ENCODE results near the gene DMBT1.
"Not testable (repeated sequence)": the region's sequence is repeated elsewhere in the genome, so short reads cannot be mapped to it uniquely, and the experiment has no call there.

The DMBT1 gene

GRCh38 chr10:122588381-122588780 is 27.8 kb downstream of the DMBT1 start:
- no peak for DNase-seq

DNA sequence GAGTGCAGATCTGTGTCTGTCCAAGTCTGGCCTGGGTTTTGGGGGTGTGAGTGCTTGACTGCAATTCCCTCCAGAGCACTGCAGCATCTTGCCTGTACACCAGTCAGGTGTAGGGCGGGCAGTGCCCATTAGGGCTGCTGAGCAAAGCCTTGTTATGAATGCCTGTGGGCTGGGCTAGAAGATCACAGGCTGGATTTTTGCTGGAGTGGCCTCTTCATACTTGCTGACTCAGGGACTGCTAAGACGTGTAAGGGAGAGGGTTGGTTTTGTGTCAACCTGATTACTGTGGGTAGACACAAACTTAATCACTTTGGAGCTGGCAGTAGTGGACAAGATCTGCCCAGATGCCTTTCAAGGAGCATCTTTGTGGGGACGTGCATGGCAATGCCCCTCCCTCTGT is 29.6 kb downstream of the DMBT1 start:
- DNase-seq = no peak

- DNase-seq = no peak
Observed at GRCh38 chr10:122591736-122592135, 31.2 kb downstream of the DMBT1 start.

- no peak for DNase-seq
Observed at GRCh38 chr10:122592161-122592560, 31.6 kb downstream of the DMBT1 start.

DNA sequence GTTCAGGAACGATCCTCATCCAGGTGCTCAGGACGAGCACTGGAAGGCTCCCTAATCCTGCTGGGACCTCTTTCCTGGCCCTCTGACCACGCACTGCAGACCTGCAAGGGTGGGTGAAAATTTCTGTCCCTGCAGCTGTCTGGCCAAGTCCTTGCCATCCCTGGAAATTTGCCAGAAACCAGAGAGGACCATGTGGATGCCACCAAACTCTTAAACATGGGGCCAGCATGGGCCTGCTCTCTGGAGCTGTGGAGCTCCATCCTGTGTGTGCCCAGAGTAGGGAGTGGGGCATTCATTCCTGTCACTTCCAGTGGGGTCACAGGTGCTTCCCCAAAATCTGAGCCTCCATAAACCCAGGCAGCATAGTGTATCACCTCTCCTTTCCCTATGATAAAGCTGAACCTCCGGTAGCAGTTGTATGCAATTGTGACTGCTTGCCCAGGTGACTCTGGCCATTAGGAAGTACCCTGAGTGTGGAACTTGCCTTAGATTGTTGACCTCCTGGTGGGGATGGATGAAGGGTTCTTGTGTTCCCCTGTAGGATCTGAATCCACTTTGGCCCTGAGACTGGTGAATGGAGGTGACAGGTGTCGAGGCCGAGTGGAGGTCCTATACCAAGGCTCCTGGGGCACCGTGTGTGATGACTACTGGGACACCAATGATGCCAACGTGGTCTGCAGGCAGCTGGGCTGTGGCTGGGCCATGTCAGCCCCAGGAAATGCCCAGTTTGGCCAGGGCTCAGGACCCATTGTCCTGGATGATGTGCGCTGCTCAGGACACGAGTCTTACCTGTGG is 57.1 kb downstream of the DMBT1 start:
- no peak for DNase-seq

DNA sequence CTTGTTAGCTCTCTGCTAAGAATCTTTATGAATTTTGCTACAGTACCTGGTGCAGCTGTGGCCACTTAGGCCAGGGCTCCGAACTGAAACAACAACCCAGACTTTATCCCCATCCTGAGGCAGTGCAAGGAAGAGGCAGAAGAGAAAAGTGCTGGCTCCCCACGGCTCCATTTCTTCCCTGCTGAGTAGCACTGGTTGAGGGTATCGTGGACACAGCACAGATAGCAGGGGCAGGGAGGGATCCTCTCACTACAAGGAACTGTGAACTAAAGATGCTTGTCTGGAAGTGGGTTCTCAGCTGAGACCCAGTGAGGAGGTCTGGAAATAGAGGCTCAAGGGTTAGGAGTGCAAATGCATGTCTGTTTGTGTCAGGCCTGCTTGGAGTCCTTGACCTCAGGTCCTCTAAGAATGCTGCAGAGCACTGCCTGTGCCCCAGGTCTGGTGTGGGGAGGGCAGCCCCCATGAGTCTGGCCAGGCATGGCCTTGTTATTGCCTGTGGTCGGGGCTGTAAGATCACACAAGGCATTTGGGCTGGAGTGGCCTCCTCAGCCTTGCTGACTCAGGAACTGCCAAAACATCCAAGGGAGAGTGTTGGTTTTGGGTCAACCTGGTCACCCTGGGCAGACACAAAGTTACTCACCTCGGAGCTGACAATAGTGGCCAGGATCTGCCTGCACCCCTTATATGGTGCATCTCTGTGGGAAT is 58.1 kb downstream of the DMBT1 start:
- DNase-seq = no peak

DNA sequence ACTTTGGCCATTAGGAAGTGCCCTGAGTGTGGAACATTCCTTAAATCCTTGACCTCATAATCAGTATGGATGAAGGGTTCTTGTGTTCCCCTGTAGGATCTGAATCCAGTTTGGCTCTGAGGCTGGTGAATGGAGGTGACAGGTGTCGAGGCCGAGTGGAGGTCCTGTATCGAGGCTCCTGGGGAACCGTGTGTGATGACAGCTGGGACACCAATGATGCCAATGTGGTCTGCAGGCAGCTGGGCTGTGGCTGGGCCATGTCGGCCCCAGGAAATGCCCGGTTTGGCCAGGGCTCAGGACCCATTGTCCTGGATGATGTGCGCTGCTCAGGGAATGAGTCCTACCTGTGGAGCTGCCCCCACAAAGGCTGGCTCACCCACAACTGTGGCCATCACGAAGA is 60.4 kb downstream of the DMBT1 start:
- DNase-seq = not testable (repeated sequence)

DNA sequence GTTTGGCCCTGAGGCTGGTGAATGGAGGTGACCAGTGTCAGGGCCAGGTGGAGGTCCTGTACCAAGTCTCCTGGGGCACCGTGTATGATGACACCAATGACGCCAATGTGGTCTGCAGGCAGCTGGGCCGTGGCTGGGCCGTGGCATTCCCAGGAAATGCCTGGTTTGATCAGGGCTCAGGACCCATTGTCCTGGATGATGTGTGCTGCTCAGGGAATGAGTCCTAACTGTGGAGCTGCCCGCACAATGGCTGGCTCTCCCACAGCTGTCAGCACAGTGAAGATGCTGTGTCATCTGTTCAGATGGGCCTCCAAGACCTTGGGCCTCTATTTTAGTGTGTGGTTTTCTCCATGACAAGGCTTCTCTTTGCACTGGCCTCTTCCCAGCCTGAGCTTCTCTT is 64.0 kb downstream of the DMBT1 start:
- DNase-seq = no peak

- DNase-seq = no peak
Observed at GRCh38 chr10:122630526-122630925, 70.0 kb downstream of the DMBT1 start.

- DNase-seq = no peak
Observed at GRCh38 chr10:122632031-122632430, 71.5 kb downstream of the DMBT1 start.

- no peak for DNase-seq
Observed at GRCh38 chr10:122632576-122632975, 72.0 kb downstream of the DMBT1 start.

GRCh38 chr10:122636953-122637352 is 76.4 kb downstream of the DMBT1 start:
- no peak for DNase-seq

DNA sequence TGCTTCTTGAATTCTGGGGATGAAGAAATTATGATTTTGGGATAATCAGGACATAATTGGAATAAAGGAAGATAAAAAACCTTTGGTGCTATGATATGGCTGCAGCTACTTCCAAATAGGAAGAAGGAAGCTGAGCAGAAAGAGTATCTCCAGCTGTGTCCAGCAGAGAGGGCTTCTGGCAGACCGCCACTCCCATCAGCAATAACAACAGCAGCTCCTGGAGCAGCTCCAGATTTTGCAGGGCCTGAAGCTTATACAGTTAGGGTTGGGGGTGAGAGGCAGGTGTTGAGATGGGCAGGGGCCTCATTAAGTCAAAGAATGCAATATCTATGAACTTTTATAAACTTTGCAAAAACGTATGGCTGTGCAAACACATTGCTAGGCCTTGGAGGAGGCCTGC is 76.8 kb downstream of the DMBT1 start:
- no peak for DNase-seq

DNA sequence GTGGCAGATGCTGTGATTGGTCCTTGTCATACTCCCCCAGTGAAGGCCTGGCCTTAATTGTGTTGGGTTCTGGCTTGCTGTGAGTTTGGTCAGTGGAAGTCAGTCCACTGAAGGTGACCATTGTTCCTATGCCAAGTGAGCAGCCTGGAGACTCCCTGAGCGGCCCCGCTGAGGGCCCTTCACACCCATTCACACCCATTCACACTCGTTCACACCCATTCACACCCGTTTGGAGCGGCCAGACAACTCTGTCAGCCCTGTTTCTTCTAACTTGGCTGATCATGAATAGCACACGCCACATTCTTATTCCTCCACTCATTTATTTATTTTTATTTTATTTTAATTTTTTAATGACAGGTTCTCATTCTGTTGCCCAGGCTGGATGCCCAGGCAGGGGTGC is 77.6 kb downstream of the DMBT1 start:
- no peak for DNase-seq

GRCh38 chr10:122639801-122640200 is 79.2 kb downstream of the DMBT1 start:
- no peak for DNase-seq

- no peak for DNase-seq
Observed at GRCh38 chr10:122640921-122641320, 80.4 kb downstream of the DMBT1 start.

DNA sequence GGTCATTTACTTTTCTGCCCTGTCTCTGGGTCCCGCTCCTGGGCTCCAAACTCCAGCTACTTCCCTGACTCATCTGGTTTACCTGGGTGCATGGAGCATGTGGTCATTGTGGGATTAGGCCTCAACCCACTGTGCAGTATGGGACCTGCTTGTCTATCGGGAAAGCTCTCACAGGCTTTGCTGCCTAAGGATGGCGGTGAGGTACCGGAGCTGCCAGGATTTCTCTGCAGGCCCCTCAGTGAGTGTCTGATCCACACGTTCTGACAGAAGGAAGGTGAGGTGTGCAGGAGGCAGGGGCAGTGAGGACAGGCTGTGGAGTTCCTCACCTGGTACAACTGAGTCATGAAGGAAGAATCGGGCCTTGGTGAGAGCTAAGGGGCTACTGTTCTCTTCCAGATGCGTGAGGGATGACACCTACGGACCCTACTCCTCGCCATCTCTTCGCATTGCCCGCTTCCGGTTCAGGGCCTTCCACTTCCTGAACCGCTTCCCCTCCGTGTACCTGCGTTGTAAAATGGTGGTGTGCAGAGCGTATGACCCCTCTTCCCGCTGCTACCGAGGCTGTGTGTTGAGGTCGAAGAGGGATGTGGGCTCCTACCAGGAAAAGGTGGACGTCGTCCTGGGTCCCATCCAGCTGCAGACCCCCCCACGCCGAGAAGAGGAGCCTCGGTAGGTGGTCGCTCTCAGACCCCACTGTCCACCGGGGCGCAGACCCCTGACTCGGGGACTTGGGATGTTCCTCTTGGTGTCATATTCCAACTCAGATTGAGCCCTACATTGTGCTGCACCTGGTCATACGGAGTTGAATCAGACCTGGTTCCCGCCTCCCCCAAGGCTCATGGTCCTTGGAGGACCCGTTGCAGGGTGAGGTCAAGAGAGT is 82.4 kb downstream of the DMBT1 start:
- no peak for DNase-seq

GRCh38 chr10:122643931-122644534 is 83.5 kb downstream of the DMBT1 start:
- DNase-seq = no peak

DNA sequence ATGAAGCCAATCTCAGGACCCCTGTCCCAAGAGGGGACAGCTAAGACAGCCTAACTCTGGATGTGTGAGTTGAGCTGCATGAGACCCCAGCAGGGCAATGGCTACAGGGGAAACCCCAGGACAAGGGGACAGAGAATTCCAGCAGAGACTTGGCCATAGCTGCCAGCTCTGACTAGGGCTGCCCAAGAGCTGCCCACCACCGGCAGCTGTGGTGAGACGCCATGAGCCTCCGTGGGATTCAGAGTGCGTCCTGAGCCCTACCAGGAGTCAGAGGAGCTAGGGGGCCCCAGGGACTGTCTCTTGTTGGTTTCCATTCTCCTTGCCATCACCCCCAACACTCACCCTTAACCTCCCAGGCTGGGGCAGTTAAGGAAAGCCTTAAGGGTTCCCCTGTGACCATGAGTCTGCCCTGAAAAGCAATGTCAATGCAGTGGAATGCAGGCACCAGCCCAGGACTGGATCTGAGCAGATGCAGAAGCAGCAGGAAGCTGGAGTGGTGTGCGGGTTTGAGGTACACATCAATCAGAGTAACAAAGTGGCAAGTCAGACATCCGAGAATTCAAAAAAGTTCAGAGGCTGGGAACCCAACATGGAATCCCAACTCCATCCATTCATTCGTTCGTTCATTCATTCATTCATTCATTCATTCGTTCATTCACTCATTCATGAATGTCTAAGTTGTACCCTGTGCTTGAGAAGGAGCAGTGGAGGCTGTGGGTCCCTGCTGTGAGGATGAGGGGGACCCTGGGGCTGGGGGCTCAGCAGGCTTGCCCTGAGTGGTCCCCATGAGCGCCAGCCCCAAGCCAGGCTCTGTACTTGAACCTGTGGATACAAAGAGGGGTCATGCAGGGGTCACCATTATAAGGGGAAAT is 86.2 kb downstream of the DMBT1 start:
- no peak for DNase-seq

GRCh38 chr10:122647383-122647968 is 86.9 kb downstream of the DMBT1 start:
- no peak for DNase-seq

- no peak for DNase-seq
Observed at GRCh38 chr10:122648599-122649428, 88.3 kb downstream of the DMBT1 start.

Data from T1000 (cell line).